Measurements from ENCODE around the gene SAFB. TPM values are rescaled to one million over a fixed set of nuclear protein-coding genes. Genes with fewer than 3 reads are reported as not detected.

SAFB gene
- polyA plus RNA-seq, 1 donor from 2014 or later = 89.8 TPM

DNA sequence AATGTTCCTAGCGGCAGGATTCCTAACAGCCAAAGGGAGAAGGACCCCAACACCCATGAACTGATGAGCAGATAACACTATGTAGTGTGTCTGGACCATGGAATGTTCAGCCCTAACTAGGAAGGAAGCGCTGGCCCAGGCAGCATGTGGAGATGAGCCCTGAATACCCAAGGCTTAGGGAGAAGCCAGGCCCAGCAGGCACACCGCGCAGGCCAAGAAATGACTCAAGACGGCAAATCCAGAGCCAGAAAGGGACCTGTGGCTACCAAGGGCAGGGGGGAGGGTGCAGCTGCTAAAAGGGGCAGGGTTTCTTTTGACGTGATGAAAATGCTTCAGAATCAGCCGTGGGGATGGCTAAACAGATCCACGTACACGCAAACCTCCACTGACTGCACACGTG is 34.4 kb upstream of the SAFB start:
- no peaks in the 10 kb centered on the region for H3K79me2 ChIP-seq (replicated peaks; ENCODE audit: insufficient read depth, low read length)
- H3K4me3 ChIP-seq (ENCODE audit: low read length) = no peak overlapping the region
- H2AFZ ChIP-seq (ENCODE audit: low read depth, low read length) = no peak overlapping the region
- no peaks in the 10 kb centered on the region for H4K20me1 ChIP-seq (ENCODE audit: insufficient read depth)
- no peaks in the 10 kb centered on the region for H3K36me3 ChIP-seq (ENCODE audit: insufficient read depth, low read length)
- H3F3A ChIP-seq (ENCODE audit: insufficient read depth, low read length, poor library complexity, severe bottlenecking) = no peaks in the 10 kb centered on the region
- no peaks in the 10 kb centered on the region for H3K27me3 ChIP-seq (ENCODE audit: insufficient read depth, low read depth, low read length)
- H3K4me2 ChIP-seq (ENCODE audit: low read length) = no peak overlapping the region
- H3K9me3 ChIP-seq (ENCODE audit: low read length) = no peaks in the 10 kb centered on the region
- TF ChIP-seq RAD21 (conservative IDR thresholded peaks at IDR 0.05) (no peak), SMC3 (conservative IDR thresholded peaks at IDR 0.05; ENCODE audit: poor library complexity) (no peak), TAF1 (IDR thresholded peaks at IDR 0.05; ENCODE audit: low read depth) (no peak), EP300 (conservative IDR thresholded peaks at IDR 0.05; ENCODE audit: poor library complexity, severe bottlenecking) (no peak), EZH2 (IDR thresholded peaks at IDR 0.05; ENCODE audit: borderline replicate concordance, insufficient read depth, low read length, poor library complexity, severe bottlenecking) (no peak), POLR2AphosphoS5 (IDR thresholded peaks at IDR 0.05) (no peak), MXI1 (conservative IDR thresholded peaks at IDR 0.05; ENCODE audit: poor library complexity, severe bottlenecking) (no peak)
- TF ChIP-seq, protein P1, sequence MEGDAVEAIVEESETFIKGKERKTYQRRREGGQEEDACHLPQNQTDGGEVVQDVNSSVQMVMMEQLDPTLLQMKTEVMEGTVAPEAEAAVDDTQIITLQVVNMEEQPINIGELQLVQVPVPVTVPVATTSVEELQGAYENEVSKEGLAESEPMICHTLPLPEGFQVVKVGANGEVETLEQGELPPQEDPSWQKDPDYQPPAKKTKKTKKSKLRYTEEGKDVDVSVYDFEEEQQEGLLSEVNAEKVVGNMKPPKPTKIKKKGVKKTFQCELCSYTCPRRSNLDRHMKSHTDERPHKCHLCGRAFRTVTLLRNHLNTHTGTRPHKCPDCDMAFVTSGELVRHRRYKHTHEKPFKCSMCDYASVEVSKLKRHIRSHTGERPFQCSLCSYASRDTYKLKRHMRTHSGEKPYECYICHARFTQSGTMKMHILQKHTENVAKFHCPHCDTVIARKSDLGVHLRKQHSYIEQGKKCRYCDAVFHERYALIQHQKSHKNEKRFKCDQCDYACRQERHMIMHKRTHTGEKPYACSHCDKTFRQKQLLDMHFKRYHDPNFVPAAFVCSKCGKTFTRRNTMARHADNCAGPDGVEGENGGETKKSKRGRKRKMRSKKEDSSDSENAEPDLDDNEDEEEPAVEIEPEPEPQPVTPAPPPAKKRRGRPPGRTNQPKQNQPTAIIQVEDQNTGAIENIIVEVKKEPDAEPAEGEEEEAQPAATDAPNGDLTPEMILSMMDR (IDR thresholded peaks at IDR 0.05; ENCODE audit: poor library complexity, severe bottlenecking) = no peak
- TF ChIP-seq, protein P2, sequence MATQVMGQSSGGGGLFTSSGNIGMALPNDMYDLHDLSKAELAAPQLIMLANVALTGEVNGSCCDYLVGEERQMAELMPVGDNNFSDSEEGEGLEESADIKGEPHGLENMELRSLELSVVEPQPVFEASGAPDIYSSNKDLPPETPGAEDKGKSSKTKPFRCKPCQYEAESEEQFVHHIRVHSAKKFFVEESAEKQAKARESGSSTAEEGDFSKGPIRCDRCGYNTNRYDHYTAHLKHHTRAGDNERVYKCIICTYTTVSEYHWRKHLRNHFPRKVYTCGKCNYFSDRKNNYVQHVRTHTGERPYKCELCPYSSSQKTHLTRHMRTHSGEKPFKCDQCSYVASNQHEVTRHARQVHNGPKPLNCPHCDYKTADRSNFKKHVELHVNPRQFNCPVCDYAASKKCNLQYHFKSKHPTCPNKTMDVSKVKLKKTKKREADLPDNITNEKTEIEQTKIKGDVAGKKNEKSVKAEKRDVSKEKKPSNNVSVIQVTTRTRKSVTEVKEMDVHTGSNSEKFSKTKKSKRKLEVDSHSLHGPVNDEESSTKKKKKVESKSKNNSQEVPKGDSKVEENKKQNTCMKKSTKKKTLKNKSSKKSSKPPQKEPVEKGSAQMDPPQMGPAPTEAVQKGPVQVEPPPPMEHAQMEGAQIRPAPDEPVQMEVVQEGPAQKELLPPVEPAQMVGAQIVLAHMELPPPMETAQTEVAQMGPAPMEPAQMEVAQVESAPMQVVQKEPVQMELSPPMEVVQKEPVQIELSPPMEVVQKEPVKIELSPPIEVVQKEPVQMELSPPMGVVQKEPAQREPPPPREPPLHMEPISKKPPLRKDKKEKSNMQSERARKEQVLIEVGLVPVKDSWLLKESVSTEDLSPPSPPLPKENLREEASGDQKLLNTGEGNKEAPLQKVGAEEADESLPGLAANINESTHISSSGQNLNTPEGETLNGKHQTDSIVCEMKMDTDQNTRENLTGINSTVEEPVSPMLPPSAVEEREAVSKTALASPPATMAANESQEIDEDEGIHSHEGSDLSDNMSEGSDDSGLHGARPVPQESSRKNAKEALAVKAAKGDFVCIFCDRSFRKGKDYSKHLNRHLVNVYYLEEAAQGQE (IDR thresholded peaks at IDR 0.05; ENCODE audit: borderline replicate concordance) = no peak
- H3K27ac ChIP-seq (ENCODE audit: low read length) = no peak overlapping the region
- H3K9ac ChIP-seq (ENCODE audit: low read length) = no peak overlapping the region
- H3K9me2 ChIP-seq (ENCODE audit: insufficient read depth, low read length) = no peaks in the 10 kb centered on the region

- no peak overlapping the region for H3K4me2 ChIP-seq (ENCODE audit: low read length)
- H3K27ac ChIP-seq (ENCODE audit: low read length) = no peak overlapping the region
- H3K4me3 ChIP-seq (ENCODE audit: low read length) = no peak overlapping the region
- H4K20me1 ChIP-seq (ENCODE audit: insufficient read depth) = no peaks in the 10 kb centered on the region
- H2AFZ ChIP-seq (ENCODE audit: low read depth, low read length) = no peak overlapping the region
- TF ChIP-seq RAD21 (conservative IDR thresholded peaks at IDR 0.05) = no peak
- no peak for TF ChIP-seq POLR2AphosphoS5 (IDR thresholded peaks at IDR 0.05)
- TF ChIP-seq, protein P2 (IDR thresholded peaks at IDR 0.05; ENCODE audit: borderline replicate concordance) = no peak
- TF ChIP-seq SMC3 (conservative IDR thresholded peaks at IDR 0.05; ENCODE audit: poor library complexity) = no peak
- TF ChIP-seq TAF1 (IDR thresholded peaks at IDR 0.05; ENCODE audit: low read depth) = no peak
- TF ChIP-seq, protein P1 (IDR thresholded peaks at IDR 0.05; ENCODE audit: poor library complexity, severe bottlenecking) = no peak
- TF ChIP-seq EZH2 (IDR thresholded peaks at IDR 0.05; ENCODE audit: borderline replicate concordance, insufficient read depth, low read length, poor library complexity, severe bottlenecking) = no peak
- no peak for TF ChIP-seq MXI1 (conservative IDR thresholded peaks at IDR 0.05; ENCODE audit: poor library complexity, severe bottlenecking)
- no peak for TF ChIP-seq EP300 (conservative IDR thresholded peaks at IDR 0.05; ENCODE audit: poor library complexity, severe bottlenecking)
- H3K79me2 ChIP-seq (replicated peaks; ENCODE audit: insufficient read depth, low read length) = no peaks in the 10 kb centered on the region
- H3K27me3 ChIP-seq (ENCODE audit: insufficient read depth, low read depth, low read length) = no peaks in the 10 kb centered on the region
- no peaks in the 10 kb centered on the region for H3F3A ChIP-seq (ENCODE audit: insufficient read depth, low read length, poor library complexity, severe bottlenecking)
- H3K9ac ChIP-seq (ENCODE audit: low read length) = no peak overlapping the region
- no peaks in the 10 kb centered on the region for H3K36me3 ChIP-seq (ENCODE audit: insufficient read depth, low read length)
- H3K9me2 ChIP-seq (ENCODE audit: insufficient read depth, low read length) = no peaks in the 10 kb centered on the region
- H3K9me3 ChIP-seq (ENCODE audit: low read length) = no peaks in the 10 kb centered on the region
These were observed 33.8 kb upstream of the SAFB start for GRCh38 chr19:5588906-5589676.
